Testis (tissue), 3 donors: Measurements from ENCODE around the gene WIPF2. TPM values are rescaled to one million over a fixed set of nuclear protein-coding genes. Genes with fewer than 3 reads are reported as not detected.

Source experiments
- DNase-seq: peaks from one replicate; pipeline ENCODE4 v3.0.0-alpha.2; 2019
- H3K27ac ChIP-seq, 2 donors: fragments of 200-600 bp; sonication (generic); one replicate each; pipeline ENCODE4 v1.5.1; 2019
- H3K27me3 ChIP-seq: fragments of 200-600 bp; sonication (generic); one replicate; pipeline ENCODE4 v1.5.1; 2019
- H3K36me3 ChIP-seq: fragments of 200-600 bp; sonication (generic); one replicate; pipeline ENCODE4 v1.5.1; 2017; ENCODE audit warnings: low read depth; ENCODE audit errors: missing control alignments
- H3K4me1 ChIP-seq: fragments of 200-600 bp; sonication (generic); one replicate; pipeline ENCODE4 v1.5.1; 2019
- H3K4me3 ChIP-seq, 2 donors: fragments of 200-600 bp; sonication (generic); one replicate each; pipeline ENCODE4 v1.5.1; 2017 to 2019
- H3K9me3 ChIP-seq: fragments of 200-600 bp; sonication (generic); one replicate; pipeline ENCODE4 v1.5.1; 2017
- CTCF ChIP-seq, 3 experiments: fragments of 450-650 bp in 2 of 3; fragments of 200-600 bp in 1 of 3; sonication (generic) in 1 of 3; IDR thresholded peaks; one replicate each; pipeline ENCODE4 v1.5.1; 2016 to 2019; ENCODE audit warnings: antibody characterized with exemption in 3 of 3, mild to moderate bottlenecking in 2 of 3, moderate library complexity in 1 of 3
- POLR2A ChIP-seq: fragments of 450-650 bp; IDR thresholded peaks from one replicate; pipeline ENCODE4 v1.6.1; 2017; ENCODE audit warnings: antibody characterized with exemption, mild to moderate bottlenecking, moderate library complexity
- WGBS, 2 donors: methylation state at CpG; one replicate each; pipeline ENCODE4 v1.1.5; 2018; 5-methylcytosine and 5-hydroxymethylcytosine counted together
- intact Hi-C: fragments of 100-400 bp; cut with DNase I; formaldehyde crosslinking; loops from one replicate; pipeline ENCODE4 v1.15.1; 2023; ENCODE audit warnings: low total_unique reads
- polyA plus RNA-seq: library from polyadenylated mRNA; stranded (reverse); fragments of 350-450 nt; fragmentation: Illumina TruSeq; extraction: RNeasy Lipid Tissue Mini Kit (QIAGEN cat#74804); gene quantifications from one replicate; pipeline ENCODE4 v1.2.3, GENCODE V29; 2014; ENCODE audit warnings: low read depth, low replicate concordance; ENCODE audit not compliant: insufficient read depth
- total RNA-seq, 2 donors: library from RNA; depleted of rRNA; stranded (reverse); fragments of >200 nt; gene quantifications; one replicate each; pipeline ENCODE4 v1.2.3, GENCODE V29; 2016

Gene WIPF2
- total and polyA plus RNA-seq, 3 donors from 2014 or later: 16.4 to 21.1 (median 20.1) TPM

GRCh38 chr17:40312893-40313667, 94.0 kb downstream of the WIPF2 start:
- H3K27ac ChIP-seq: no peak overlapping the region
- no peaks in the 10 kb centered on the region for H3K27me3 ChIP-seq
- no peak for DNase-seq
- intact Hi-C loops: no loop called here
- H3K36me3 ChIP-seq: no peaks in the 10 kb centered on the region
- no peaks in the 10 kb centered on the region for H3K9me3 ChIP-seq
- 60 to 84% methylated on average over 3 to 4 of the region's 4 CpGs for WGBS, 2 donors
- no peak for TF ChIP-seq CTCF (IDR thresholded peaks at IDR 0.05)
- no peak for TF ChIP-seq POLR2A
- H3K4me1 ChIP-seq: peaks cover 70% of the 10 kb centered on the region
- H3K4me3 ChIP-seq: no peak overlapping the region

GRCh38 chr17:40313668-40314583, 94.8 kb downstream of the WIPF2 start:
- Histone ChIP-seq H3K9me3 (no peaks in the 10 kb centered on the region), H3K27me3 (no peaks in the 10 kb centered on the region), H3K36me3 (no peaks in the 10 kb centered on the region), H3K4me1 (peaks cover 61% of the 10 kb centered on the region), H3K27ac (no peak overlapping the region), H3K4me3 (no peak overlapping the region)
- intact Hi-C loops: no loop called here
- WGBS, 2 donors: 82 to 88% methylated on average over 6 to 7 of the region's 7 CpGs
- no peak for DNase-seq
- TF ChIP-seq CTCF (IDR thresholded peaks at IDR 0.05) (no peak), POLR2A (no peak)

GRCh38 chr17:40314584-40314956, 95.5 kb downstream of the WIPF2 start:
- 35 to 55% methylated on average over 3 of the region's 3 CpGs for WGBS, 2 donors
- Histone ChIP-seq H3K27me3 (no peaks in the 10 kb centered on the region), H3K4me1 (peaks cover 60% of the 10 kb centered on the region), H3K9me3 (no peaks in the 10 kb centered on the region), H3K27ac (no peak overlapping the region), H3K4me3 (no peak overlapping the region), H3K36me3 (no peaks in the 10 kb centered on the region)
- TF ChIP-seq CTCF (IDR thresholded peaks at IDR 0.05) (no peak), POLR2A (no peak)
- no peak for DNase-seq
- intact Hi-C loops: no loop called here

- no peak for TF ChIP-seq POLR2A
- no peaks in the 10 kb centered on the region for H3K36me3 ChIP-seq
- no peak overlapping the region for H3K27ac ChIP-seq
- no peak overlapping the region for H3K4me3 ChIP-seq
- H3K9me3 ChIP-seq: no peaks in the 10 kb centered on the region
- H3K27me3 ChIP-seq: no peaks in the 10 kb centered on the region
- WGBS, 2 donors: 86 to 87% methylated on average over 2 to 3 of the region's 3 CpGs
- intact Hi-C loops: no loop called here
- H3K4me1 ChIP-seq: peaks cover 60% of the 10 kb centered on the region
- DNase-seq: no peak
Observed at GRCh38 chr17:40315206-40315605, 96.1 kb downstream of the WIPF2 start.
